ENCODE measurements around the gene SPHKAP.

The SPHKAP gene

GRCh38 chr2:228131833-228132232 is 49.7 kb downstream of the SPHKAP start:
- Histone ChIP-seq H3K9me3 (ENCODE audit: control extremely low read depth in 1 of 5, control insufficient read depth in 4 of 5, insufficient read depth in 2 of 5, low read depth in 1 of 5, low read length in 4 of 5) (no peaks in the 10 kb centered on the region), H3K36me3 (ENCODE audit: control insufficient read depth in 4 of 4, insufficient read depth in 4 of 4, low read length in 3 of 4) (no peaks in the 10 kb centered on the region), H3K27ac (ENCODE audit: insufficient read depth in 1 of 2, low read depth in 1 of 2, low read length in 2 of 2, poor library complexity in 1 of 2, severe bottlenecking in 2 of 2) (no peak overlapping the region), H3K27me3 (replicated peaks in 2 of 5; ENCODE audit: control insufficient read depth in 4 of 5, insufficient read depth in 5 of 5, low read length in 4 of 5) (no peaks in the 10 kb centered on the region), H3K4me1 (ENCODE audit: control extremely low read depth in 1 of 4, control insufficient read depth in 4 of 4, insufficient read depth in 4 of 4, low read length in 3 of 4) (no peaks in the 10 kb centered on the region), H3K4me3 (ENCODE audit: control insufficient read depth in 1 of 7, extremely low read depth in 1 of 7, insufficient read depth in 4 of 7, low read depth in 2 of 7, low read length in 6 of 7) (no peak overlapping the region)
- WGBS (ENCODE audit: insufficient coverage) = 82% methylated on average over 7 of the region's 8 CpGs
- no peak for DNase-seq
- POLR2A ChIA-PET = no interaction called here
- CTCF ChIA-PET = no interaction called here

GRCh38 chr2:228126401-228126800 is 55.1 kb downstream of the SPHKAP start:
- Histone ChIP-seq H3K27me3 (replicated peaks in 2 of 5; ENCODE audit: control insufficient read depth in 4 of 5, insufficient read depth in 5 of 5, low read length in 4 of 5) (no peaks in the 10 kb centered on the region), H3K27ac (ENCODE audit: insufficient read depth in 1 of 2, low read depth in 1 of 2, low read length in 2 of 2, poor library complexity in 1 of 2, severe bottlenecking in 2 of 2) (no peak overlapping the region), H3K4me1 (ENCODE audit: control extremely low read depth in 1 of 4, control insufficient read depth in 4 of 4, insufficient read depth in 4 of 4, low read length in 3 of 4) (no peaks in the 10 kb centered on the region), H3K36me3 (ENCODE audit: control insufficient read depth in 4 of 4, insufficient read depth in 4 of 4, low read length in 3 of 4) (no peaks in the 10 kb centered on the region), H3K4me3 (ENCODE audit: control insufficient read depth in 1 of 7, extremely low read depth in 1 of 7, insufficient read depth in 4 of 7, low read depth in 2 of 7, low read length in 6 of 7) (no peak overlapping the region), H3K9me3 (ENCODE audit: control extremely low read depth in 1 of 5, control insufficient read depth in 4 of 5, insufficient read depth in 2 of 5, low read depth in 1 of 5, low read length in 4 of 5) (no peaks in the 10 kb centered on the region)
- POLR2A ChIA-PET = no interaction called here
- DNase-seq = no peak
- no CpG with 5 or more reads among the region's 1 CpG for WGBS (ENCODE audit: insufficient coverage)
- CTCF ChIA-PET = no interaction called here

- no peak for DNase-seq
- no peaks in the 10 kb centered on the region for H3K9me3 ChIP-seq (ENCODE audit: control extremely low read depth in 1 of 5, control insufficient read depth in 4 of 5, insufficient read depth in 2 of 5, low read depth in 1 of 5, low read length in 4 of 5)
- no peak overlapping the region for H3K27ac ChIP-seq (ENCODE audit: insufficient read depth in 1 of 2, low read depth in 1 of 2, low read length in 2 of 2, poor library complexity in 1 of 2, severe bottlenecking in 2 of 2)
- H3K4me3 ChIP-seq (ENCODE audit: control insufficient read depth in 1 of 7, extremely low read depth in 1 of 7, insufficient read depth in 4 of 7, low read depth in 2 of 7, low read length in 6 of 7) = no peak overlapping the region
- no peaks in the 10 kb centered on the region for H3K4me1 ChIP-seq (ENCODE audit: control extremely low read depth in 1 of 4, control insufficient read depth in 4 of 4, insufficient read depth in 4 of 4, low read length in 3 of 4)
- 50% methylated on average over 1 of the region's 2 CpGs for WGBS (ENCODE audit: insufficient coverage)
- H3K36me3 ChIP-seq (ENCODE audit: control insufficient read depth in 4 of 4, insufficient read depth in 4 of 4, low read length in 3 of 4) = no peaks in the 10 kb centered on the region
- POLR2A ChIA-PET = no interaction called here
- no peaks in the 10 kb centered on the region for H3K27me3 ChIP-seq (replicated peaks in 2 of 5; ENCODE audit: control insufficient read depth in 4 of 5, insufficient read depth in 5 of 5, low read length in 4 of 5)
- CTCF ChIA-PET = no interaction called here
Measured at GRCh38 chr2:228118940-228119339, 62.5 kb downstream of the SPHKAP start.

- H3K27ac ChIP-seq (ENCODE audit: insufficient read depth in 1 of 2, low read depth in 1 of 2, low read length in 2 of 2, poor library complexity in 1 of 2, severe bottlenecking in 2 of 2) = no peak overlapping the region
- 67% methylated on average over 1 of the region's 2 CpGs for WGBS (ENCODE audit: insufficient coverage)
- H3K4me3 ChIP-seq (ENCODE audit: control insufficient read depth in 1 of 7, extremely low read depth in 1 of 7, insufficient read depth in 4 of 7, low read depth in 2 of 7, low read length in 6 of 7) = no peak overlapping the region
- ChIA-PET CTCF (no interaction called here), POLR2A (no interaction called here)
- H3K27me3 ChIP-seq (replicated peaks in 2 of 5; ENCODE audit: control insufficient read depth in 4 of 5, insufficient read depth in 5 of 5, low read length in 4 of 5) = no peaks in the 10 kb centered on the region
- no peaks in the 10 kb centered on the region for H3K4me1 ChIP-seq (ENCODE audit: control extremely low read depth in 1 of 4, control insufficient read depth in 4 of 4, insufficient read depth in 4 of 4, low read length in 3 of 4)
- DNase-seq = no peak
- H3K9me3 ChIP-seq (ENCODE audit: control extremely low read depth in 1 of 5, control insufficient read depth in 4 of 5, insufficient read depth in 2 of 5, low read depth in 1 of 5, low read length in 4 of 5) = no peaks in the 10 kb centered on the region
- H3K36me3 ChIP-seq (ENCODE audit: control insufficient read depth in 4 of 4, insufficient read depth in 4 of 4, low read length in 3 of 4) = no peaks in the 10 kb centered on the region
Measured at GRCh38 chr2:228107846-228108245, 73.6 kb downstream of the SPHKAP start.

DNA sequence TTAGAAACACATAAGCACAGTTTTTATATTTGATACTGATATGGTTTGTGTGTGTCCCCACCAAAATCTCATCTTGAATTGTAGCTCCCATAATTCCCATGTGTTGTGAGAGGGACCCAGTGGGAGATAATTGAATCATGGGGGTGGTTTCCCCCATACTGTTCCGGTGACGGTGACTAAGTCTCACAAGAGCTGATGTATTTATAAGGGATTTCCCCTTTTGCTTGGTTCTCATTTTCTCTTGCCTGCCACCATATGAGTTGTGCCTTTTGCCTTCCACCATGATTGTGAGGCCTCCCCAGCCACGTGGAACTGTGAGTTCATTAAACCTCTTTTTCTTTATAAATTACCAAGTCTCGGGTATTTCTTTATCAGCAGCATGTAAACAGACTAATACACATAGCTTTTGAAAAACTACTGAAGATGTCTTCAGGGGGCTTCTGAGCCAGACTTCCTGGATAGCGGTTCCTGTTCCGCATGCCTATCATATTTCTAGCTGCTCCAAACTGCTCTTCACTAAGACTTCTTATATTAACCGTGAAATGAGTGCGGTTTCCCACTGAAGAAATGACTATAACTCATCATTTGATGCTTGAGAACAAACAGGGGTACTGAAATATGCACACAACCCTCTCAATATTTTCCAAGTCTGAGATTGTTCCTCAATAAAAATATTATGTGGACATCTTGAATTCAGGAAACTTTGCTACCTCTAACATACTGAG is 75.8 kb downstream of the SPHKAP start:
- CTCF ChIA-PET = no interaction called here
- Histone ChIP-seq H3K9me3 (ENCODE audit: control extremely low read depth in 1 of 5, control insufficient read depth in 4 of 5, insufficient read depth in 2 of 5, low read depth in 1 of 5, low read length in 4 of 5) (no peaks in the 10 kb centered on the region), H3K36me3 (ENCODE audit: control insufficient read depth in 4 of 4, insufficient read depth in 4 of 4, low read length in 3 of 4) (no peaks in the 10 kb centered on the region), H3K27ac (ENCODE audit: insufficient read depth in 1 of 2, low read depth in 1 of 2, low read length in 2 of 2, poor library complexity in 1 of 2, severe bottlenecking in 2 of 2) (no peak overlapping the region), H3K4me1 (ENCODE audit: control extremely low read depth in 1 of 4, control insufficient read depth in 4 of 4, insufficient read depth in 4 of 4, low read length in 3 of 4) (no peaks in the 10 kb centered on the region), H3K27me3 (replicated peaks in 2 of 5; ENCODE audit: control insufficient read depth in 4 of 5, insufficient read depth in 5 of 5, low read length in 4 of 5) (no peaks in the 10 kb centered on the region), H3K4me3 (ENCODE audit: control insufficient read depth in 1 of 7, extremely low read depth in 1 of 7, insufficient read depth in 4 of 7, low read depth in 2 of 7, low read length in 6 of 7) (no peak overlapping the region)
- POLR2A ChIA-PET = no interaction called here
- no peak for DNase-seq
- 92% methylated on average over 5 of the region's 8 CpGs for WGBS (ENCODE audit: insufficient coverage)

GRCh38 chr2:228104215-228104614 is 77.3 kb downstream of the SPHKAP start:
- Histone ChIP-seq H3K4me3 (ENCODE audit: control insufficient read depth in 1 of 7, extremely low read depth in 1 of 7, insufficient read depth in 4 of 7, low read depth in 2 of 7, low read length in 6 of 7) (no peak overlapping the region), H3K9me3 (ENCODE audit: control extremely low read depth in 1 of 5, control insufficient read depth in 4 of 5, insufficient read depth in 2 of 5, low read depth in 1 of 5, low read length in 4 of 5) (peaks cover 0 to under 1% (median 0%) of the 10 kb centered on the region in 5 experiments), H3K4me1 (ENCODE audit: control extremely low read depth in 1 of 4, control insufficient read depth in 4 of 4, insufficient read depth in 4 of 4, low read length in 3 of 4) (no peaks in the 10 kb centered on the region), H3K27ac (ENCODE audit: insufficient read depth in 1 of 2, low read depth in 1 of 2, low read length in 2 of 2, poor library complexity in 1 of 2, severe bottlenecking in 2 of 2) (no peak overlapping the region), H3K36me3 (ENCODE audit: control insufficient read depth in 4 of 4, insufficient read depth in 4 of 4, low read length in 3 of 4) (no peaks in the 10 kb centered on the region), H3K27me3 (replicated peaks in 2 of 5; ENCODE audit: control insufficient read depth in 4 of 5, insufficient read depth in 5 of 5, low read length in 4 of 5) (no peaks in the 10 kb centered on the region)
- DNase-seq = no peak
- ChIA-PET POLR2A (no interaction called here), CTCF (no interaction called here)
- no CpG with 5 or more reads among the region's 2 CpGs for WGBS (ENCODE audit: insufficient coverage)

DNA sequence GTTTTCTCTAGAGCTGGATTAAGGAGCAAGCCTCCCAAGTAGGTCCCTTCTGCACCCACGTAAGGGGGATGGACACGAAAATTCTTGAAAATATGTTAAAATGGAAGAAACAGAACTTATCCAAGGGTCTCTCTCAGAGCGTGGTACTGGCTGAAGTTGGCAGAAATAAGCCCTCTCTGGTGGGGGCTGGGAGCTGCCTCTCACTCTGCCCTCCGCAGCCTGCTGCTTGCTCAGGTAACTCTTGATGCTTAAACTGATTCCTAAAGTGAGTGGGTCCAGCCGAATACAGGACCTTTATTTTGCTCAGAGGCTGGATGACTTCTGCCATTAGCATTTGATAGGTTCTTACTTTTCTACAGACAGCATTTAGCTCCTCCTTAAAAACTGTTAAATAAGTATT is 78.1 kb downstream of the SPHKAP start:
- no peak overlapping the region for H3K27ac ChIP-seq (ENCODE audit: insufficient read depth in 1 of 2, low read depth in 1 of 2, low read length in 2 of 2, poor library complexity in 1 of 2, severe bottlenecking in 2 of 2)
- H3K27me3 ChIP-seq (replicated peaks in 2 of 5; ENCODE audit: control insufficient read depth in 4 of 5, insufficient read depth in 5 of 5, low read length in 4 of 5) = no peaks in the 10 kb centered on the region
- ChIA-PET POLR2A (no interaction called here), CTCF (no interaction called here)
- WGBS (ENCODE audit: insufficient coverage) = 48% methylated on average over 4 of the region's 5 CpGs
- no peaks in the 10 kb centered on the region for H3K36me3 ChIP-seq (ENCODE audit: control insufficient read depth in 4 of 4, insufficient read depth in 4 of 4, low read length in 3 of 4)
- DNase-seq = no peak
- no peak overlapping the region for H3K4me3 ChIP-seq (ENCODE audit: control insufficient read depth in 1 of 7, extremely low read depth in 1 of 7, insufficient read depth in 4 of 7, low read depth in 2 of 7, low read length in 6 of 7)
- H3K4me1 ChIP-seq (ENCODE audit: control extremely low read depth in 1 of 4, control insufficient read depth in 4 of 4, insufficient read depth in 4 of 4, low read length in 3 of 4) = no peaks in the 10 kb centered on the region
- H3K9me3 ChIP-seq (ENCODE audit: control extremely low read depth in 1 of 5, control insufficient read depth in 4 of 5, insufficient read depth in 2 of 5, low read depth in 1 of 5, low read length in 4 of 5) = peaks cover 0 to 3% (median 0%) of the 10 kb centered on the region in 5 experiments

Measured in common myeloid progenitor, CD34-positive (primary cell).